DMS79 treated with DMSO at 0.1 percent for 48 hours (cell line): ENCODE data around the gene PREPL.

Source experiments
- DNase-seq: peaks from one replicate; lab custom pipeline; 2025; lab: John Stamatoyannopoulos, UW

PREPL gene

GRCh38 chr2:44295633-44296359 lies 65.5 kb downstream of the PREPL start:
- DNase-seq = no peak

- no peak for DNase-seq
Observed at GRCh38 chr2:44295113-44295512, 66.2 kb downstream of the PREPL start.

GRCh38 chr2:44291281-44292248 lies 69.7 kb downstream of the PREPL start:
- DNase-seq = peak; percentile 32

GRCh38 chr2:44290261-44290660 lies 71.0 kb downstream of the PREPL start:
- no peak for DNase-seq

GRCh38 chr2:44286884-44287638 lies 74.2 kb downstream of the PREPL start:
- DNase-seq = no peak

- no peak for DNase-seq
Observed at GRCh38 chr2:44286119-44286883, 75.0 kb downstream of the PREPL start.

GRCh38 chr2:44285174-44285573 lies 76.1 kb downstream of the PREPL start:
- DNase-seq = no peak

- no peak for DNase-seq
Observed at GRCh38 chr2:44283116-44283666, 78.1 kb downstream of the PREPL start.

GRCh38 chr2:44280869-44281268 lies 80.4 kb downstream of the PREPL start:
- no peak for DNase-seq

- no peak for DNase-seq
Observed at GRCh38 chr2:44277541-44277940, 83.8 kb downstream of the PREPL start.

GRCh38 chr2:44275927-44276303 lies 85.4 kb downstream of the PREPL start:
- peak; percentile 97 for DNase-seq

- no peak for DNase-seq
Observed at GRCh38 chr2:44273596-44273995, 87.7 kb downstream of the PREPL start.

- DNase-seq = no peak
Observed at GRCh38 chr2:44273076-44273475, 88.2 kb downstream of the PREPL start.

GRCh38 chr2:44271296-44271695 lies 90.0 kb downstream of the PREPL start:
- DNase-seq = no peak

- DNase-seq = no peak
Observed at GRCh38 chr2:44269831-44270230, 91.5 kb downstream of the PREPL start.

GRCh38 chr2:44267796-44268648 lies 93.3 kb downstream of the PREPL start:
- DNase-seq = no peak
